Measurements from ENCODE around the gene CAD. TPM values are rescaled to one million over a fixed set of nuclear protein-coding genes. Genes with fewer than 3 reads are reported as not detected.
A peak's percentile ranks its signal among the peaks of the same experiment; 100 is the strongest.

Gene CAD
- total RNA-seq, 1 experiment from 2014 or later, result 130 TPM

- H3T11ph ChIP-seq (ENCODE audit: low read length), result no peak overlapping the region
- no peak overlapping the region for H3K18ac ChIP-seq (ENCODE audit: insufficient read length, low read depth, low read length)
- H3K27me3 ChIP-seq (ENCODE audit: insufficient read depth, low read length), result peaks cover 38% of the 10 kb centered on the region; the same call in 1 of the 2 replicates
- no peak overlapping the region for H3K27ac ChIP-seq (ENCODE audit: insufficient read length, low read depth, low read length)
- H4K8ac ChIP-seq (replicated peaks; ENCODE audit: insufficient read length, low read depth, low read length), result no peak overlapping the region
- H2BK5ac ChIP-seq (ENCODE audit: insufficient read length, low read length), result no peak overlapping the region
- peak; percentile 63 for DNase-seq
- peak overlapping the region; percentile 44 for H3K4me2 ChIP-seq (ENCODE audit: insufficient read depth, insufficient read length, low read length)
- Mint-ChIP-seq H3K36me3 (ENCODE audit: insufficient read depth in 1 of 3, low read depth in 3 of 3) (no peaks in the 10 kb centered on the region; a peak in 2 of 7 replicates), H3K9me3 (no peaks in the 10 kb centered on the region; a peak in 2 of 5 replicates), H3K27ac (no peak overlapping the region), H3K4me1 (peaks cover 24 to 29% of the 10 kb centered on the region in 2 experiments), H3K27me3 (ENCODE audit: low read depth) (peaks cover 31% of the 10 kb centered on the region), H3K4me3 (peak overlapping the region; percentile 64 to 88)
- no peaks in the 10 kb centered on the region for H3K79me2 ChIP-seq (ENCODE audit: insufficient read depth, low read length)
- H3K9me3 ChIP-seq (ENCODE audit: control insufficient read depth, low read depth, low read length), result no peaks in the 10 kb centered on the region
- no peaks in the 10 kb centered on the region; the same call in 1 of the 2 replicates for H3K4me1 ChIP-seq (ENCODE audit: insufficient read depth, low read length)
- H2BK15ac ChIP-seq (ENCODE audit: low read depth, low read length), result no peak overlapping the region
- no peak overlapping the region for H4K91ac ChIP-seq (ENCODE audit: insufficient read length, low read depth, low read length)
- H2AK5ac ChIP-seq (ENCODE audit: insufficient read length, low read length), result no peak overlapping the region
- H3K4ac ChIP-seq (ENCODE audit: low read depth, low read length), result no peak overlapping the region
- H2BK12ac ChIP-seq (ENCODE audit: insufficient read length, low read depth, low read length), result no peak overlapping the region
- peak overlapping the region; percentile 86; the same call in 1 of the 2 replicates for H3K14ac ChIP-seq (ENCODE audit: insufficient read depth, low read length)
- H3K56ac ChIP-seq (ENCODE audit: insufficient read length, low read depth, low read length), result no peak overlapping the region
- no peak overlapping the region for H3K23ac ChIP-seq (ENCODE audit: insufficient read length, low read depth, low read length)
- no CpG with 5 or more reads among the region's 38 CpGs for WGBS (ENCODE audit: extremely low coverage, insufficient read length, low lambda C conversion rate)
- no peak overlapping the region for H2BK20ac ChIP-seq (ENCODE audit: low read depth, low read length, poor library complexity, severe bottlenecking)
- H3K79me1 ChIP-seq (ENCODE audit: insufficient read depth, low read depth, low read length, poor library complexity, severe bottlenecking), result no peaks in the 10 kb centered on the region
- H2BK120ac ChIP-seq (ENCODE audit: low read depth, low read length, poor library complexity, severe bottlenecking), result no peak overlapping the region
- no peak overlapping the region for H3K9ac ChIP-seq (ENCODE audit: extremely low read depth, insufficient read length, low read length)
- no peak overlapping the region for H4K5ac ChIP-seq (ENCODE audit: insufficient read length, low read depth, low read length)
- no peak for TF ChIP-seq CTCF (conservative IDR thresholded peaks at IDR 0.05)
- H3K23me2 ChIP-seq (ENCODE audit: insufficient read length, low read depth, low read length, poor library complexity, severe bottlenecking), result peaks cover 20% of the 10 kb centered on the region
- H2AFZ ChIP-seq (ENCODE audit: low read length), result no peak overlapping the region
- no peaks in the 10 kb centered on the region for H4K20me1 ChIP-seq (ENCODE audit: control insufficient read depth, insufficient read depth, insufficient read length)
These were observed 47.1 kb downstream of the CAD start for GRCh38 chr2:27264253-27264752.

All from H9 (cell line).